HCT116 (cell line): ENCODE data around the gene MXRA7. TPM values are rescaled to one million over a fixed set of nuclear protein-coding genes. Genes with fewer than 3 reads are reported as not detected.

Source experiments
- ATAC-seq: fragments of 200-7000 bp; cut with Tn5 transposase; 2 replicates; pipeline ENCODE4 v1.9.1; 2020; ENCODE audit warnings: mild to moderate bottlenecking, moderate library complexity
- BruUV-seq: library from RNA; stranded (reverse); fragments of 400-500 nt; replicated peaks from 2 replicates; lab custom pipeline; 2021; lab: Mats Ljungman, UMichigan
- CTCF ChIA-PET: fragments of 300-600 bp; sonication (Branson Sonifier 250); formaldehyde crosslinking; loops from one replicate; lab custom pipeline; 2021; ENCODE audit warnings: antibody characterized with exemption; lab: Charles Lee
- POLR2A ChIA-PET: fragments of 300-600, 350-600 bp; sonication (Branson Sonifier 250); formaldehyde crosslinking; loops from one replicate; lab custom pipeline; 2021; ENCODE audit warnings: antibody characterized with exemption; lab: Charles Lee
- RAD21 ChIA-PET, 2 experiments: fragments of 300-600 bp; sonication (Branson Sonifier 250); formaldehyde crosslinking; loops; one replicate each; lab custom pipeline; 2023; ENCODE audit warnings: low total read pairs in 2 of 2; ENCODE audit not compliant: uncharacterized antibody in 2 of 2, unreplicated experiment in 2 of 2, low non-redundant PET in 1 of 2; lab: Charles Lee
- DNase-seq: peaks from one replicate; pipeline ENCODE4 v3.0.0-alpha.2; 2010; ENCODE audit warnings: low read depth, low spot score
- H2AFZ ChIP-seq: fragments of 200-600 bp; shearing (Covaris generic), sonication (generic); 2 replicates; pipeline ENCODE4 v1.6.1; 2017; ENCODE audit warnings: low read depth, mixed run types, mixed read lengths, antibody characterized with exemption, low read length; ENCODE audit not compliant: poor library complexity, severe bottlenecking
- H3K27ac ChIP-seq: 2 replicates; pipeline ENCODE4 v1.5.1; 2012; ENCODE audit warnings: low read depth, low read length
- H3K27me3 ChIP-seq: fragments of 200-600 bp; sonication (generic); 2 replicates; pipeline ENCODE4 v1.6.1; 2016; ENCODE audit warnings: mixed run types, low read length, mixed read lengths; ENCODE audit not compliant: insufficient read depth
- H3K36me3 ChIP-seq, 2 experiments: fragments of 200-500 bp in 1 of 2; fragments of 200-600 bp in 1 of 2; sonication (Bioruptor generic) in 1 of 2; sonication (generic) in 1 of 2; 2 replicates each; pipeline versions ENCODE4 v1.5.1 to v1.6.1; 2014 to 2016; ENCODE audit warnings: low read length in 2 of 2, inconsistent platforms in 1 of 2, mixed read lengths in 1 of 2, mixed run types in 1 of 2; ENCODE audit not compliant: insufficient read depth in 2 of 2, control insufficient read depth in 1 of 2
- H3K4me1 ChIP-seq, 2 experiments: fragments of 200-600 bp in 1 of 2; sonication (generic) in 1 of 2; 2 replicates each; pipeline versions ENCODE4 v1.5.1 to v1.6.1; 2012 to 2017; ENCODE audit warnings: low read length in 2 of 2, inconsistent platforms in 1 of 2, mild to moderate bottlenecking in 1 of 2, mixed read lengths in 1 of 2, mixed run types in 1 of 2, moderate library complexity in 1 of 2; ENCODE audit not compliant: insufficient read depth in 2 of 2, control insufficient read depth in 1 of 2
- H3K4me2 ChIP-seq: fragments of 200-600 bp; sonication (generic); 2 replicates; pipeline ENCODE4 v1.6.1; 2017; ENCODE audit warnings: mixed run types, low read length, mixed read lengths
- H3K4me3 ChIP-seq, 2 experiments: fragments of 200-600 bp in 1 of 2; sonication (generic) in 1 of 2; replicated peaks in 1 of 2; 2 replicates each; pipeline ENCODE4 v1.5.1; 2011 to 2016; ENCODE audit warnings: low read length in 2 of 2, control low read depth in 1 of 2, low read depth in 1 of 2, mild to moderate bottlenecking in 1 of 2, mixed read lengths in 1 of 2, mixed run types in 1 of 2
- H3K79me2 ChIP-seq: fragments of 200-600 bp; sonication (generic); 2 replicates; pipeline ENCODE4 v1.6.1; 2017; ENCODE audit warnings: mild to moderate bottlenecking, mixed run types, low read length, moderate library complexity, mixed read lengths; ENCODE audit not compliant: insufficient read depth
- H3K9ac ChIP-seq: fragments of 200-600 bp; sonication (generic); 2 replicates; pipeline ENCODE4 v1.6.1; 2016; ENCODE audit warnings: low read length, mixed read lengths
- H3K9me2 ChIP-seq: fragments of 200-600 bp; sonication (generic), shearing (Covaris generic); 2 replicates; pipeline ENCODE4 v1.6.1; 2017; ENCODE audit warnings: mixed run types, mild to moderate bottlenecking, moderate library complexity; ENCODE audit not compliant: insufficient read depth
- H3K9me3 ChIP-seq, 2 experiments: fragments of 200-500 bp in 1 of 2; fragments of 200-600 bp in 1 of 2; sonication (Bioruptor generic) in 1 of 2; sonication (generic) in 1 of 2; 2 replicates each; pipeline ENCODE4 v1.6.1; 2014 to 2017; ENCODE audit warnings: low read length in 2 of 2, mixed read lengths in 2 of 2, inconsistent platforms in 1 of 2, low read depth in 1 of 2, mild to moderate bottlenecking in 1 of 2, mixed run types in 1 of 2, moderate library complexity in 1 of 2; ENCODE audit not compliant: control insufficient read depth in 1 of 2, insufficient read depth in 1 of 2
- H4K20me1 ChIP-seq: fragments of 200-600 bp; sonication (generic), shearing (Covaris generic); 2 replicates; pipeline ENCODE4 v1.6.1; 2017; ENCODE audit warnings: mixed run types, mild to moderate bottlenecking, moderate library complexity; ENCODE audit not compliant: insufficient read depth
- ATF3 ChIP-seq: IDR thresholded peaks from 2 replicates; pipeline ENCODE4 v1.6.1; 2012
- ELF1 ChIP-seq: IDR thresholded peaks from 2 replicates; pipeline ENCODE4 v1.6.1; 2012; ENCODE audit warnings: low read depth, borderline replicate concordance
- FOSL1 ChIP-seq: IDR thresholded peaks from 2 replicates; pipeline ENCODE4 v1.6.1; 2012; ENCODE audit warnings: low read depth
- POLR2A ChIP-seq: IDR thresholded peaks from 2 replicates; pipeline ENCODE4 v1.7.0; 2011; ENCODE audit warnings: borderline replicate concordance; ENCODE audit not compliant: insufficient read depth, insufficient read length; ENCODE audit errors: extremely low read depth
- RAD21 ChIP-seq: IDR thresholded peaks from 2 replicates; pipeline ENCODE4 v1.6.1; 2012; ENCODE audit warnings: low read depth, mild to moderate bottlenecking
- SP1 ChIP-seq: IDR thresholded peaks from 2 replicates; pipeline ENCODE4 v1.6.1; 2012; ENCODE audit warnings: low read depth
- SRF ChIP-seq: IDR thresholded peaks from 2 replicates; pipeline ENCODE4 v1.6.1; 2012; ENCODE audit warnings: low read depth
- TCF7L2 ChIP-seq: IDR thresholded peaks from 2 replicates; pipeline ENCODE4 v1.7.0; 2011; ENCODE audit warnings: borderline replicate concordance, inconsistent platforms; ENCODE audit not compliant: insufficient read depth, insufficient read length; ENCODE audit errors: extremely low read depth
- YY1 ChIP-seq: IDR thresholded peaks from 2 replicates; pipeline ENCODE4 v1.6.1; 2011; ENCODE audit warnings: low read length, low read depth, moderate library complexity, mild to moderate bottlenecking; ENCODE audit not compliant: insufficient replicate concordance; ENCODE audit errors: extremely low read depth
- ZBTB33 ChIP-seq: IDR thresholded peaks from 2 replicates; pipeline ENCODE4 v1.6.1; 2011; ENCODE audit warnings: mild to moderate bottlenecking, low read length, moderate library complexity; ENCODE audit not compliant: insufficient replicate concordance; ENCODE audit errors: extremely low read depth
- intact Hi-C: fragments of 100-400 bp; cut with micrococcal nuclease; formaldehyde crosslinking; loops from 2 replicates; pipeline ENCODE4 v1.10.0; 2022
- total RNA-seq: library from RNA; stranded (reverse); gene quantifications from one replicate; pipeline ENCODE4 v1.2.1, GENCODE V29; 2021; ENCODE audit not compliant: unreplicated experiment
- TF ChIP-seq, protein P1 (sequence below): IDR thresholded peaks from 2 replicates; pipeline ENCODE4 v1.6.1; 2012; ENCODE audit warnings: low read depth

The MXRA7 gene
- total RNA-seq, 1 experiment from 2014 or later = 57.1 TPM

DNA sequence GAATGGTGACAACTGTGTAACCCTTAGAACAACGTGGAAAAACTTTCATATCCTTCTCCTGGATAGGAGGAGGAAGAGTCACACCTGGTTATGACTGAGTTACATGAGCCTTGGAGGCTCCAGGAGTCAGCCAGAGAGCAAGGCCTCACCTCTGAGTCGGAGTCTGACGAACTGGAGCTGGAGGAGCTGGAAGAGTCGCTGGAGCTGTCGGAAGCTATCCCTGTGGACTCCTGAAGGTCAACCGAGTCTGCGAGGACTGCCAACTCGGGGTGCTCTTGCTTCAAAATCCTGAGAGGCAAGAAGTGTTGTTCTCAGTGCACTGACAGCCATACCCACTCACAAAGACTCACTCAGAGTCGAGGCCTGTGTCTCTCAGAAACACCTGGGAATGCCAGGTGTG lies 9.4 kb upstream of the MXRA7 start (continued):
- no peak for TF ChIP-seq RAD21
- TF ChIP-seq FOSL1 = no peak

- ATAC-seq (no peak), DNase-seq (no peak)
- Histone ChIP-seq H3K9me2 (no peaks in the 10 kb centered on the region), H4K20me1 (peaks cover 4% of the 10 kb centered on the region; the same call in 1 of the 2 replicates), H3K4me1 (no peaks in the 10 kb centered on the region; a peak in 1 of 4 replicates), H3K27ac (no peak overlapping the region), H3K9me3 (no peaks in the 10 kb centered on the region), H3K79me2 (peaks cover 54% of the 10 kb centered on the region), H3K4me3 (no peak overlapping the region), H3K4me2 (no peak overlapping the region), H3K36me3 (peaks cover 69 to 83% of the 10 kb centered on the region in 2 experiments), H3K27me3 (no peaks in the 10 kb centered on the region), H2AFZ (no peak overlapping the region), H3K9ac (no peak overlapping the region)
- intact Hi-C loops = no loop called here
- TF ChIP-seq SP1 (no peak), ELF1 (no peak)
- ChIA-PET CTCF (interaction anchor here (0.9 to 2.5 kb wide), 2 partner anchors 14 to 195 kb away, joined by 3 to 9 read pairs; no protein-coding TSS in a partner anchor), RAD21 (no interaction called here), POLR2A (interaction anchor here (2.9 kb wide), 1 partner anchor 8 kb away, joined by 8 read pairs; the partner anchor contains the start of genes JMJD6 and METTL23)
- BruUV-seq = no TSS peak
Measured at GRCh38 chr17:76718516-76718915, 7.8 kb upstream of the MXRA7 start.

GRCh38 chr17:76716839-76717215 lies 6.1 kb upstream of the MXRA7 start:
- CTCF ChIA-PET = interaction anchor here (0.9 to 2.5 kb wide), 4 partner anchors 11 to 193 kb away, joined by 3 to 9 read pairs (median 6); no protein-coding TSS in a partner anchor
- H3K36me3 ChIP-seq = peaks cover 60 to 73% of the 10 kb centered on the region in 2 experiments
- no peak overlapping the region for H3K9ac ChIP-seq
- no peak overlapping the region for H3K27ac ChIP-seq
- H3K9me3 ChIP-seq = no peaks in the 10 kb centered on the region
- POLR2A ChIA-PET = interaction anchor here (2.9 kb wide), 1 partner anchor 10 kb away, joined by 8 read pairs; the partner anchor contains the start of genes JMJD6 and METTL23
- H3K4me3 ChIP-seq = no peak overlapping the region
- RAD21 ChIA-PET = no interaction called here
- intact Hi-C loops = no loop called here
- no peaks in the 10 kb centered on the region for H3K9me2 ChIP-seq
- H2AFZ ChIP-seq = no peak overlapping the region
- no peaks in the 10 kb centered on the region for H3K27me3 ChIP-seq
- no peak overlapping the region for H3K4me2 ChIP-seq
- peaks cover 4% of the 10 kb centered on the region; the same call in 1 of the 2 replicates for H4K20me1 ChIP-seq
- ATAC-seq = no peak
- peaks cover under 1 to 1% of the 10 kb centered on the region in 2 experiments; a peak in 3 of 4 replicates for H3K4me1 ChIP-seq
- DNase-seq = no peak
- H3K79me2 ChIP-seq = peaks cover 38% of the 10 kb centered on the region
- BruUV-seq = no TSS peak
- TF ChIP-seq POLR2A (no peak), ELF1 (no peak), FOSL1 (no peak), ATF3 (no peak), ZBTB33 (no peak), SP1 (no peak), YY1 (no peak), SRF (no peak), TCF7L2 (no peak)
- TF ChIP-seq, protein P1, sequence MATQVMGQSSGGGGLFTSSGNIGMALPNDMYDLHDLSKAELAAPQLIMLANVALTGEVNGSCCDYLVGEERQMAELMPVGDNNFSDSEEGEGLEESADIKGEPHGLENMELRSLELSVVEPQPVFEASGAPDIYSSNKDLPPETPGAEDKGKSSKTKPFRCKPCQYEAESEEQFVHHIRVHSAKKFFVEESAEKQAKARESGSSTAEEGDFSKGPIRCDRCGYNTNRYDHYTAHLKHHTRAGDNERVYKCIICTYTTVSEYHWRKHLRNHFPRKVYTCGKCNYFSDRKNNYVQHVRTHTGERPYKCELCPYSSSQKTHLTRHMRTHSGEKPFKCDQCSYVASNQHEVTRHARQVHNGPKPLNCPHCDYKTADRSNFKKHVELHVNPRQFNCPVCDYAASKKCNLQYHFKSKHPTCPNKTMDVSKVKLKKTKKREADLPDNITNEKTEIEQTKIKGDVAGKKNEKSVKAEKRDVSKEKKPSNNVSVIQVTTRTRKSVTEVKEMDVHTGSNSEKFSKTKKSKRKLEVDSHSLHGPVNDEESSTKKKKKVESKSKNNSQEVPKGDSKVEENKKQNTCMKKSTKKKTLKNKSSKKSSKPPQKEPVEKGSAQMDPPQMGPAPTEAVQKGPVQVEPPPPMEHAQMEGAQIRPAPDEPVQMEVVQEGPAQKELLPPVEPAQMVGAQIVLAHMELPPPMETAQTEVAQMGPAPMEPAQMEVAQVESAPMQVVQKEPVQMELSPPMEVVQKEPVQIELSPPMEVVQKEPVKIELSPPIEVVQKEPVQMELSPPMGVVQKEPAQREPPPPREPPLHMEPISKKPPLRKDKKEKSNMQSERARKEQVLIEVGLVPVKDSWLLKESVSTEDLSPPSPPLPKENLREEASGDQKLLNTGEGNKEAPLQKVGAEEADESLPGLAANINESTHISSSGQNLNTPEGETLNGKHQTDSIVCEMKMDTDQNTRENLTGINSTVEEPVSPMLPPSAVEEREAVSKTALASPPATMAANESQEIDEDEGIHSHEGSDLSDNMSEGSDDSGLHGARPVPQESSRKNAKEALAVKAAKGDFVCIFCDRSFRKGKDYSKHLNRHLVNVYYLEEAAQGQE = no peak
